H1 (cell line): ENCODE measurements around the gene SPATA16. TPM values are rescaled to one million over a fixed set of nuclear protein-coding genes. Genes with fewer than 3 reads are reported as not detected.
A peak's percentile ranks its signal among the peaks of the same experiment; 100 is the strongest.

Experiments used
- CTCF ChIA-PET: fragments of 300-600 bp; sonication (Branson Sonifier 250); formaldehyde crosslinking; loops from one replicate; lab custom pipeline; 2021; ENCODE audit not compliant: partially characterized antibody; lab: Charles Lee
- POLR2A ChIA-PET: fragments of 300-600 bp; sonication (Branson Sonifier 250); formaldehyde crosslinking; loops from one replicate; lab custom pipeline; 2021; ENCODE audit warnings: inconsistent platforms; ENCODE audit not compliant: partially characterized antibody; lab: Charles Lee
- DNase-seq, 2 experiments: peaks; one replicate each; pipeline versions ENCODE4 v3.0.0 to v3.0.0-alpha.2; 2010 to 2022; ENCODE audit warnings: low spot score in 2 of 2, low read depth in 1 of 2, mixed read lengths in 1 of 2
- FAIRE-seq: peaks from 2 replicates; lab custom pipeline; 2011; peaks lifted over from hg19 to GRCh38; lab: Jason Lieb, UNC
- H2AFZ ChIP-seq: 2 replicates; pipeline ENCODE4 v1.8.1; 2012; ENCODE audit warnings: low read length, inconsistent platforms
- H2AK5ac ChIP-seq: 2 replicates; pipeline ENCODE4 v1.6.1; 2013; ENCODE audit warnings: low read depth, low read length
- H2BK120ac ChIP-seq: replicated peaks from 2 replicates; pipeline ENCODE3; 2013; ENCODE audit warnings: low read depth, low read length, inconsistent platforms
- H2BK12ac ChIP-seq: 2 replicates; pipeline ENCODE4 v1.6.1; 2013; ENCODE audit warnings: low read depth, low read length
- H2BK15ac ChIP-seq: 2 replicates; pipeline ENCODE4 v1.6.1; 2013; ENCODE audit warnings: low read length
- H2BK20ac ChIP-seq: 2 replicates; pipeline ENCODE4 v1.6.1; 2013; ENCODE audit warnings: low read length
- H2BK5ac ChIP-seq: 2 replicates; pipeline ENCODE4 v1.6.1; 2013; ENCODE audit warnings: low read depth, low read length
- H3K14ac ChIP-seq: 2 replicates; pipeline ENCODE4 v1.6.1; 2013; ENCODE audit warnings: inconsistent platforms; ENCODE audit not compliant: insufficient read length
- H3K18ac ChIP-seq: 2 replicates; pipeline ENCODE4 v1.6.1; 2013; ENCODE audit warnings: low read length; ENCODE audit errors: extremely low read depth
- H3K23ac ChIP-seq: 2 replicates; pipeline ENCODE4 v1.6.1; 2013; ENCODE audit warnings: inconsistent platforms; ENCODE audit not compliant: insufficient read length
- H3K23me2 ChIP-seq: 2 replicates; pipeline ENCODE4 v1.6.1; 2013; ENCODE audit warnings: low read depth, low read length
- H3K27ac ChIP-seq: 2 replicates; pipeline ENCODE4 v1.6.1; 2011; ENCODE audit warnings: low read depth, low read length, inconsistent platforms
- H3K27me3 ChIP-seq, 4 experiments: replicated peaks in 1 of 4; 1 replicate in 1 of 4; 2 replicates in 3 of 4; pipeline versions ENCODE4 v1.6.1 to v1.8.1; 2011 to 2013; ENCODE audit warnings: low read length in 3 of 4, mild to moderate bottlenecking in 3 of 4, inconsistent platforms in 2 of 4, mixed read lengths in 2 of 4, moderate library complexity in 1 of 4; ENCODE audit not compliant: control insufficient read depth in 3 of 4, insufficient read depth in 3 of 4; ENCODE audit errors: extremely low read depth in 1 of 4
- H3K36me3 ChIP-seq, 4 experiments: 2 replicates each; pipeline versions ENCODE4 v1.6.1 to v1.8.1; 2011 to 2013; ENCODE audit warnings: mild to moderate bottlenecking in 4 of 4, low read length in 3 of 4, moderate library complexity in 2 of 4, control low read depth in 1 of 4, inconsistent platforms in 1 of 4; ENCODE audit not compliant: insufficient read depth in 4 of 4, control insufficient read depth in 2 of 4
- H3K4ac ChIP-seq: replicated peaks from 2 replicates; pipeline ENCODE3; 2013; ENCODE audit warnings: low read length, low read depth, mixed read lengths, inconsistent platforms; ENCODE audit not compliant: insufficient read length
- H3K4me1 ChIP-seq, 4 experiments: replicated peaks in 1 of 4; 1 replicate in 1 of 4; 2 replicates in 3 of 4; pipeline versions ENCODE4 v1.6.1 to v1.8.1; 2011 to 2013; ENCODE audit warnings: low read length in 3 of 4, inconsistent platforms in 2 of 4, mixed read lengths in 1 of 4; ENCODE audit not compliant: insufficient read depth in 4 of 4, control insufficient read depth in 3 of 4
- H3K4me2 ChIP-seq, 2 experiments: 2 replicates each; pipeline versions ENCODE4 v1.6.1 to v1.8.1; 2011 to 2013; ENCODE audit warnings: low read depth in 2 of 2, low read length in 2 of 2, control low read depth in 1 of 2, inconsistent platforms in 1 of 2, mild to moderate bottlenecking in 1 of 2; ENCODE audit not compliant: insufficient read depth in 1 of 2
- H3K4me3 ChIP-seq, 4 experiments: fragments of 200-600, 300-600 bp in 1 of 4; sonication (generic), shearing (Covaris generic), sonication (Bioruptor Twin) in 1 of 4; 2 replicates each; pipeline versions ENCODE4 v1.5.1 to v1.8.1; 2011 to 2016; ENCODE audit warnings: low read length in 4 of 4, low read depth in 3 of 4, control low read depth in 2 of 4, inconsistent platforms in 2 of 4, mild to moderate bottlenecking in 2 of 4, mixed read lengths in 1 of 4, moderate library complexity in 1 of 4; ENCODE audit not compliant: insufficient read depth in 2 of 4; ENCODE audit errors: extremely low read depth in 1 of 4
- H3K56ac ChIP-seq: replicated peaks from 2 replicates; pipeline ENCODE3; 2013; ENCODE audit warnings: low read depth, mild to moderate bottlenecking, mixed read lengths, low read length, inconsistent platforms; ENCODE audit not compliant: insufficient read length
- H3K79me1 ChIP-seq: 2 replicates; pipeline ENCODE4 v1.6.1; 2013; ENCODE audit warnings: low read depth, low read length, control low read depth
- H3K79me2 ChIP-seq, 2 experiments: 2 replicates each; pipeline versions ENCODE4 v1.6.1 to v1.8.1; 2012 to 2013; ENCODE audit warnings: low read length in 2 of 2, mild to moderate bottlenecking in 2 of 2, inconsistent platforms in 1 of 2; ENCODE audit not compliant: insufficient read depth in 2 of 2, control insufficient read depth in 1 of 2
- H3K9ac ChIP-seq, 4 experiments: replicated peaks in 1 of 4; 1 replicate in 1 of 4; 2 replicates in 3 of 4; pipeline versions ENCODE4 v1.6.1 to v1.8.1; 2011 to 2013; ENCODE audit warnings: low read depth in 3 of 4, low read length in 3 of 4, control low read depth in 2 of 4, mild to moderate bottlenecking in 2 of 4, moderate library complexity in 2 of 4, inconsistent platforms in 1 of 4; ENCODE audit errors: extremely low read depth in 1 of 4
- H3K9me3 ChIP-seq, 2 experiments: 2 replicates each; pipeline versions ENCODE4 v1.6.1 to v1.8.1; 2012 to 2013; ENCODE audit warnings: mild to moderate bottlenecking in 2 of 2, moderate library complexity in 2 of 2, control low read depth in 1 of 2, inconsistent platforms in 1 of 2, low read depth in 1 of 2, low read length in 1 of 2, mixed read lengths in 1 of 2; ENCODE audit not compliant: insufficient read depth in 2 of 2
- H4K20me1 ChIP-seq, 2 experiments: replicated peaks in 1 of 2; 2 replicates each; pipeline versions ENCODE3 to v1.8.1; 2011 to 2013; ENCODE audit warnings: inconsistent platforms in 2 of 2, low read length in 2 of 2, mild to moderate bottlenecking in 1 of 2; ENCODE audit not compliant: insufficient read depth in 2 of 2, control insufficient read depth in 1 of 2
- H4K5ac ChIP-seq: 2 replicates; pipeline ENCODE4 v1.6.1; 2013; ENCODE audit warnings: low read length, low read depth, mixed read lengths, inconsistent platforms; ENCODE audit not compliant: insufficient read length
- H4K8ac ChIP-seq: 2 replicates; pipeline ENCODE4 v1.8.0; 2013; ENCODE audit warnings: mild to moderate bottlenecking, moderate library complexity, low read length, inconsistent platforms; ENCODE audit not compliant: insufficient read depth; ENCODE audit errors: extremely low read depth
- H4K91ac ChIP-seq: replicated peaks from 2 replicates; pipeline ENCODE3; 2013; ENCODE audit warnings: low read length, mixed read lengths, inconsistent platforms; ENCODE audit not compliant: insufficient read length
- CEBPB ChIP-seq: IDR thresholded peaks from 2 replicates; pipeline ENCODE4 v1.6.1; 2012; ENCODE audit warnings: low read depth, low read length
- FOSL1 ChIP-seq: IDR thresholded peaks from 2 replicates; pipeline ENCODE4 v1.6.1; 2011; ENCODE audit warnings: mild to moderate bottlenecking, low read depth, low read length, moderate library complexity; ENCODE audit not compliant: insufficient read depth
- KDM4A ChIP-seq: IDR thresholded peaks from one replicate; pipeline ENCODE4 v1.7.1; 2012; ENCODE audit warnings: low read depth, mild to moderate bottlenecking, moderate library complexity, low read length, inconsistent platforms; ENCODE audit not compliant: severe bottlenecking
- SP2 ChIP-seq: IDR thresholded peaks from 2 replicates; pipeline ENCODE4 v1.6.1; 2012; ENCODE audit warnings: mild to moderate bottlenecking, low read length, inconsistent platforms
- TCF12 ChIP-seq: IDR thresholded peaks from 2 replicates; pipeline ENCODE4 v1.6.1; 2011; ENCODE audit warnings: low read depth, mild to moderate bottlenecking, low read length
- WGBS, 2 experiments: shearing (Covaris generic) in 1 of 2; methylation state at CpG; one replicate each; pipeline versions ENCODE4 v1.1.6 to v1.1.7; 2013 to 2015; ENCODE audit warnings: low lambda C conversion rate in 2 of 2, mixed read lengths in 2 of 2, inconsistent platforms in 1 of 2, low coverage in 1 of 2, missing lambda C conversion rate in 1 of 2; ENCODE audit not compliant: insufficient replicate concordance in 2 of 2, insufficient coverage in 1 of 2, insufficient read length in 1 of 2; ENCODE audit errors: extremely low coverage in 1 of 2, missing lambda C conversion rate in 1 of 2; 5-methylcytosine and 5-hydroxymethylcytosine counted together
- polyA plus RNA-seq, 7 experiments: library from polyadenylated mRNA; depleted of rRNA in 3 of 7; stranded (reverse) in 5 of 7; unstranded in 2 of 7; fragments of >200 nt in 5 of 7; fragments of 200-250 nt in 2 of 7; gene quantifications; 1 replicate in 5 of 7; 2 replicates in 1 of 7; 4 replicates in 1 of 7; pipeline versions ENCODE4 v1.2.1 to v1.2.3, GENCODE V29; 2011 to 2013; ENCODE audit warnings: missing spikeins in 2 of 7, mixed read lengths in 2 of 7
- total RNA-seq: library from RNA; stranded (reverse); fragmentation: NEBNext Ultra II Directional; extraction: Animal tissue kit (Norgen Biotek cat#: 25700); gene quantifications from 2 replicates; pipeline ENCODE4 v1.2.1, GENCODE V29; 2021

SPATA16 gene
- total and polyA plus RNA-seq, 2 of the 8 experiments (the other 6 are each of a cell fraction or from before 2014, with no cell fraction given), result 0.05 to 2.7 TPM

DNA sequence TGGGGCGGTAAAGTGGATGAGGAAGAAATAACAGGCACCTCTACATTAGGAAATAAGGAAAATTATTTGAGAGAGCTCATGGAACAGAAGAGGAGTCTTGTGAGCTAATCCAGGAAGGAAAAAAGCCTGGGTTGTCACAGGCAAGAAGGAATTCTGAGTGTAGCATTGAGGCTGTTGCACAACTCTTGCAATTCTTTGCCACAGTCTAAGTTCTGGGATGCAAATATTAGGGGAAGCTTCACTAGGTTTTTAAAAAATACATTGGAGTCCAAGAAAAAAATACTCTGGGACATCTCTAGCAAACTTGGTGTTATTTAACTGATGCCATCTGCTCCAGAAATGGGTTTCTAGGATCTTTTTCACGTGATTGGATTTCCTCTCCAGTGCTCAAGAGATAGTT, 122.3 kb downstream of the SPATA16 start:
- Histone ChIP-seq H3K9ac (no peak overlapping the region), H3K23me2 (no peaks in the 10 kb centered on the region), H3K79me1 (no peaks in the 10 kb centered on the region), H3K79me2 (no peaks in the 10 kb centered on the region), H4K20me1 (no peaks in the 10 kb centered on the region), H3K4me3 (no peak overlapping the region), H3K36me3 (no peaks in the 10 kb centered on the region), H4K8ac (no peak overlapping the region), H3K14ac (no peak overlapping the region), H2BK120ac (peak overlapping the region; percentile 43), H3K18ac (no peak overlapping the region), H3K4ac (no peak overlapping the region), H3K27ac (no peak overlapping the region), H3K27me3 (no peaks in the 10 kb centered on the region), H3K9me3 (no peaks in the 10 kb centered on the region), H4K91ac (no peak overlapping the region), H2BK12ac (no peak overlapping the region; the same call in 1 of the 2 replicates), H4K5ac (peak overlapping the region; percentile 40), H3K4me2 (no peak overlapping the region), H2AFZ (no peak overlapping the region), H2AK5ac (no peak overlapping the region), H3K56ac (no peak overlapping the region), H3K23ac (no peak overlapping the region), H2BK15ac (no peak overlapping the region), H3K4me1 (peaks cover 0 to 5% (median under 1%) of the 10 kb centered on the region in 4 experiments; a peak in 3 of 7 replicates), H2BK5ac (no peak overlapping the region), H2BK20ac (no peak overlapping the region)
- FAIRE-seq (no peak), DNase-seq (no peak)
- 73% methylated on average over 2 of the region's 2 CpGs; no CpG with 5 or more reads in 1 of the 2 experiments for WGBS, 2 experiments
- TF ChIP-seq TCF12 (no peak), FOSL1 (no peak), CEBPB (peak; percentile 67; the same call in 1 of the 2 replicates), SP2 (no peak), KDM4A (no peak)
- ChIA-PET POLR2A (no interaction called here), CTCF (interaction anchor here (1.0 kb wide), 1 partner anchor 8 kb away, joined by 3 read pairs; no protein-coding TSS in a partner anchor)
